ENCODE measurements around the gene ATOX1.

DNA sequence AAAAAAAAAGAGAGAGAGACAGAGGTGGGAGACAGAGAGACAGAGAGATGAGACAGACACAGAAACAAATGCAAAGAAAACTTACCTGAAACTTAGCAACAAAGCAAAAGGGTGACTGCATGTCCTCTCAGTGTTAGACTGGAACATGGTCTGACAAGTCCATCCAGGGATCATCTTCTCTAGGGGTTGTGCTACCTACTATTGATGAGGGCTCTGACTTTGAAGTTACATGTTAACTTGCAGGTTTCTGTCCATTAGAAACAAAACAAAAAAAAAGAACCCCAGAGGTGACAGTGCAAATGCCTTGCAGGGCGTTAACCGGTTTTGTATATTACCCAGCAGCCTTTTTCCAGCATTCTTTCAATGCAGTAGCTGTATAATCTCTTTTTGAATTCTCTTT lies 58.1 kb downstream of the ATOX1 start:
- TF ChIP-seq, protein P1, sequence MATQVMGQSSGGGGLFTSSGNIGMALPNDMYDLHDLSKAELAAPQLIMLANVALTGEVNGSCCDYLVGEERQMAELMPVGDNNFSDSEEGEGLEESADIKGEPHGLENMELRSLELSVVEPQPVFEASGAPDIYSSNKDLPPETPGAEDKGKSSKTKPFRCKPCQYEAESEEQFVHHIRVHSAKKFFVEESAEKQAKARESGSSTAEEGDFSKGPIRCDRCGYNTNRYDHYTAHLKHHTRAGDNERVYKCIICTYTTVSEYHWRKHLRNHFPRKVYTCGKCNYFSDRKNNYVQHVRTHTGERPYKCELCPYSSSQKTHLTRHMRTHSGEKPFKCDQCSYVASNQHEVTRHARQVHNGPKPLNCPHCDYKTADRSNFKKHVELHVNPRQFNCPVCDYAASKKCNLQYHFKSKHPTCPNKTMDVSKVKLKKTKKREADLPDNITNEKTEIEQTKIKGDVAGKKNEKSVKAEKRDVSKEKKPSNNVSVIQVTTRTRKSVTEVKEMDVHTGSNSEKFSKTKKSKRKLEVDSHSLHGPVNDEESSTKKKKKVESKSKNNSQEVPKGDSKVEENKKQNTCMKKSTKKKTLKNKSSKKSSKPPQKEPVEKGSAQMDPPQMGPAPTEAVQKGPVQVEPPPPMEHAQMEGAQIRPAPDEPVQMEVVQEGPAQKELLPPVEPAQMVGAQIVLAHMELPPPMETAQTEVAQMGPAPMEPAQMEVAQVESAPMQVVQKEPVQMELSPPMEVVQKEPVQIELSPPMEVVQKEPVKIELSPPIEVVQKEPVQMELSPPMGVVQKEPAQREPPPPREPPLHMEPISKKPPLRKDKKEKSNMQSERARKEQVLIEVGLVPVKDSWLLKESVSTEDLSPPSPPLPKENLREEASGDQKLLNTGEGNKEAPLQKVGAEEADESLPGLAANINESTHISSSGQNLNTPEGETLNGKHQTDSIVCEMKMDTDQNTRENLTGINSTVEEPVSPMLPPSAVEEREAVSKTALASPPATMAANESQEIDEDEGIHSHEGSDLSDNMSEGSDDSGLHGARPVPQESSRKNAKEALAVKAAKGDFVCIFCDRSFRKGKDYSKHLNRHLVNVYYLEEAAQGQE (IDR thresholded peaks at IDR 0.05; ENCODE audit: insufficient read depth in 1 of 2, low read depth in 2 of 2, low read length in 2 of 2): no peak
- TF ChIP-seq TAF1 (IDR thresholded peaks at IDR 0.05; ENCODE audit: borderline replicate concordance, insufficient read depth, low read length): no peak

Data from PFSK-1 (cell line).